Vagina (tissue), 2 donors: Measurements from ENCODE around the gene FOXL2. TPM values are rescaled to one million over a fixed set of nuclear protein-coding genes. Genes with fewer than 3 reads are reported as not detected.

ENCODE experiments used
- DNase-seq, 2 donors: peaks; one replicate each; pipeline ENCODE4 v3.0.0-alpha.2; 2017; ENCODE audit errors: extremely low spot score in 2 of 2
- H3K27ac ChIP-seq: fragments of 200-600 bp; sonication (generic); one replicate; pipeline ENCODE4 v1.5.1; 2019
- H3K27me3 ChIP-seq: fragments of 200-600 bp; sonication (generic); one replicate; pipeline ENCODE4 v1.5.1; 2019
- H3K36me3 ChIP-seq, 2 donors: fragments of 200-600 bp; sonication (generic); one replicate each; pipeline ENCODE4 v1.5.1; 2017 to 2019
- H3K4me1 ChIP-seq: fragments of 200-600 bp; sonication (generic); one replicate; pipeline ENCODE4 v1.5.1; 2019
- H3K4me3 ChIP-seq, 2 donors: fragments of 200-600 bp; sonication (generic); 1 replicate in 1 of 2; 2 replicates in 1 of 2; pipeline ENCODE4 v1.5.1; 2016 to 2019
- H3K9me3 ChIP-seq: fragments of 200-600 bp; sonication (generic); one replicate; pipeline ENCODE4 v1.5.1; 2019
- POLR2A ChIP-seq, 2 donors: fragments of 450-650 bp; IDR thresholded peaks; one replicate each; pipeline ENCODE4 v1.6.1; 2017; ENCODE audit warnings: antibody characterized with exemption in 2 of 2, mild to moderate bottlenecking in 2 of 2, moderate library complexity in 2 of 2
- POLR2AphosphoS5 ChIP-seq, 2 donors: sonication (generic); formaldehyde crosslinking; IDR thresholded peaks; one replicate each; pipeline ENCODE4 v1.9.0; 2017; ENCODE audit warnings: antibody characterized with exemption in 2 of 2, mild to moderate bottlenecking in 2 of 2, low read depth in 1 of 2; ENCODE audit not compliant: insufficient read depth in 1 of 2
- intact Hi-C: fragments of 100-400 bp; cut with DNase I; formaldehyde crosslinking; loops from one replicate; pipeline ENCODE4 v1.15.1; 2023
- total RNA-seq: library from RNA; depleted of rRNA; stranded (reverse); fragments of >200 nt; gene quantifications from one replicate; pipeline ENCODE4 v1.2.3, GENCODE V29; 2016
- TF ChIP-seq, protein P1 (sequence below), 3 experiments: fragments of 450-650 bp in 2 of 3; fragments of 200-600 bp in 1 of 3; sonication (generic) in 1 of 3; IDR thresholded peaks; one replicate each; pipeline ENCODE4 v1.5.1; 2017 to 2019; ENCODE audit warnings: antibody characterized with exemption in 3 of 3, mild to moderate bottlenecking in 2 of 3, moderate library complexity in 2 of 3

Gene FOXL2
- total RNA-seq, 1 donor from 2014 or later: 1.5 TPM

DNA sequence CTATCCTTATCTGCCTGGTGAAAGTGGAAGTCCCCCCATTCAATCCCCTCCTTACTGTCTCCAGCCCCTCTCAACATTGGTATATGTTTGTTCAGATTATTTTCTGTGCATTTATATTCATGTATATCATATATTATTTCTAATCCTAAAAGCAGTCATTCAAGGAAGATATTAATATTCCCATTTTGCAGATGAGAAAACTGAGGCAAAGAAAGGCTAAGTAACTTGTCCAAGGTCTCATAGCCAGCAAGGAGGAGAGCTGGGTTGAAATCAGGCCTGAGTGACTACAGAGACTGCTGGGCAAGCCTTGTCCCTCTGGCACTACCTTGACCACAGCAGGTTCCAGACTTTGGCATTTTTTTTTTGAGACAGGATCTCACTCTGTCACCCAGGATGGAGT, 29.1 kb upstream of the FOXL2 start:
- H3K4me1 ChIP-seq: no peaks in the 10 kb centered on the region
- H3K27me3 ChIP-seq: no peaks in the 10 kb centered on the region
- H3K36me3 ChIP-seq: no peaks in the 10 kb centered on the region
- no peak overlapping the region for H3K4me3 ChIP-seq
- no peak for TF ChIP-seq POLR2A (IDR thresholded peaks at IDR 0.05)
- TF ChIP-seq, protein P1, sequence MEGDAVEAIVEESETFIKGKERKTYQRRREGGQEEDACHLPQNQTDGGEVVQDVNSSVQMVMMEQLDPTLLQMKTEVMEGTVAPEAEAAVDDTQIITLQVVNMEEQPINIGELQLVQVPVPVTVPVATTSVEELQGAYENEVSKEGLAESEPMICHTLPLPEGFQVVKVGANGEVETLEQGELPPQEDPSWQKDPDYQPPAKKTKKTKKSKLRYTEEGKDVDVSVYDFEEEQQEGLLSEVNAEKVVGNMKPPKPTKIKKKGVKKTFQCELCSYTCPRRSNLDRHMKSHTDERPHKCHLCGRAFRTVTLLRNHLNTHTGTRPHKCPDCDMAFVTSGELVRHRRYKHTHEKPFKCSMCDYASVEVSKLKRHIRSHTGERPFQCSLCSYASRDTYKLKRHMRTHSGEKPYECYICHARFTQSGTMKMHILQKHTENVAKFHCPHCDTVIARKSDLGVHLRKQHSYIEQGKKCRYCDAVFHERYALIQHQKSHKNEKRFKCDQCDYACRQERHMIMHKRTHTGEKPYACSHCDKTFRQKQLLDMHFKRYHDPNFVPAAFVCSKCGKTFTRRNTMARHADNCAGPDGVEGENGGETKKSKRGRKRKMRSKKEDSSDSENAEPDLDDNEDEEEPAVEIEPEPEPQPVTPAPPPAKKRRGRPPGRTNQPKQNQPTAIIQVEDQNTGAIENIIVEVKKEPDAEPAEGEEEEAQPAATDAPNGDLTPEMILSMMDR (IDR thresholded peaks at IDR 0.05): no peak
- no peak for TF ChIP-seq POLR2AphosphoS5 (IDR thresholded peaks at IDR 0.05; ENCODE audit: insufficient read depth in 1 of 2, low read depth in 1 of 2)
- intact Hi-C loops: no loop called here
- no peaks in the 10 kb centered on the region for H3K9me3 ChIP-seq
- no peak overlapping the region for H3K27ac ChIP-seq
- DNase-seq: no peak

DNA sequence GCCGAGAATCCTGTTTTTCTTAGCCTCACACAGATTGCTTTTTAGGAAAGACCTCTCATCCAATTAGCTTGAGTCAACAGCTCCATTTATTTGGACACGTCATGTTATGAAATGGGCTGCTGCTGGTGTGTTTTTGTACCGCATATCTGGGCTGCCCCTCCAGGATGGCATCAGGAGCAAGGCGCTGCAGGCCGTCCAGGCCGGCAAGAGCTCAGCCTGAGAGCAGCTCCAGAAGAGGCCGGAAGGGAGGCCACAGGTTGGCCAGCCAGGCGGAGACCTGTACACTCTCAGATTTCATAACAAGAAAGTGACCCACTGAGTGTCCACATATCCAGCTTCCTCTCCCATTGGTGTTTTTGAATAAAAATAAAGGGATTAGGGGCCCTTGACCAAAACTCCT, 28.4 kb upstream of the FOXL2 start:
- H3K27me3 ChIP-seq: no peaks in the 10 kb centered on the region
- no peak for DNase-seq
- H3K4me3 ChIP-seq: no peak overlapping the region
- TF ChIP-seq, protein P1 (IDR thresholded peaks at IDR 0.05): no peak
- TF ChIP-seq POLR2AphosphoS5 (IDR thresholded peaks at IDR 0.05; ENCODE audit: insufficient read depth in 1 of 2, low read depth in 1 of 2) (no peak), POLR2A (IDR thresholded peaks at IDR 0.05) (no peak)
- no peaks in the 10 kb centered on the region for H3K4me1 ChIP-seq
- intact Hi-C loops: no loop called here
- H3K36me3 ChIP-seq: no peaks in the 10 kb centered on the region
- H3K27ac ChIP-seq: no peak overlapping the region
- no peaks in the 10 kb centered on the region for H3K9me3 ChIP-seq

DNA sequence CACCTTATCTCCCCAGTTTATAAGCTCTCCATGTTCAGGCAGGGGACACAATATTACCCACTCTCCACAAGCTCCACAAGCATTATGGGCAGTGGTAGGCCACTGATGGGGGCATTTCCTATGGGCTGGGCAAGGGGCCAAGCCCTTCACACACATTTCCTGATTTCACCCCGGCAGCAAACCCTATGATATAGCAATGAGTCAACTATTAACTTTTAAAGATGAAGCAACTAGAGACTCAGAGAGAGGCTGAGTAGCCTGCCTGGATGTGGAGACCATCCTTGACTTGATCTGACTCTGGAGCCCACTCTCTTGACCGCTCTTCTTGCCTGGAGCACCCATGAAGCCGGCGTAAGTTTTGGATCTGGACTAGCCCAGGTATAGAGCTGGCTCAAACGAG, 27.5 kb upstream of the FOXL2 start:
- DNase-seq: no peak

DNA sequence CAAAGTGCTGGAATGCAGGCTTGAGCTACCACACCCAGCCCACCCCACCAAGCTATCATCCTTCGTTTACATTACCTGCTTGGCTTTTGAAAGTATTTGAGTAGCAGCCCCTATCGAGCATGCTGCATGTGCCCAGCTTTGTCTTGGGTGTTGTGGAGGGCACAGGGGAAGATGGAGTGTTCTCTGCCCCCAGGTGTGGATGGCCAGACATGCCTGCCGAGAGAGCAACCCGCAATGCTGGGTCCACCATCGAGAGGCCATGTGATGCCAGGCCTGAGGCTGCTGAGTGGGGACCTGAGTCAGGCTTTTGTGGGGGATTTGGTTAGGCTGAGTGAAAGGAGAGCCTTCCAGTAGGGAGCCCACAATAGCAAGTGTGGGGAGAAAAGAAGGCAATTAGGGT, 26.0 kb upstream of the FOXL2 start:
- H3K27me3 ChIP-seq: no peaks in the 10 kb centered on the region
- no peak overlapping the region for H3K4me3 ChIP-seq
- no peak overlapping the region for H3K27ac ChIP-seq
- intact Hi-C loops: no loop called here
- TF ChIP-seq POLR2AphosphoS5 (IDR thresholded peaks at IDR 0.05; ENCODE audit: insufficient read depth in 1 of 2, low read depth in 1 of 2): no peak
- no peaks in the 10 kb centered on the region for H3K4me1 ChIP-seq
- no peaks in the 10 kb centered on the region for H3K36me3 ChIP-seq
- no peak for DNase-seq
- H3K9me3 ChIP-seq: no peaks in the 10 kb centered on the region

More for the DNA sequence above, 27.5 kb upstream of the FOXL2 start:
- no peaks in the 10 kb centered on the region for H3K4me1 ChIP-seq
- H3K36me3 ChIP-seq: no peaks in the 10 kb centered on the region
- H3K27me3 ChIP-seq: no peaks in the 10 kb centered on the region
- H3K4me3 ChIP-seq: no peak overlapping the region
- intact Hi-C loops: no loop called here
- no peak overlapping the region for H3K27ac ChIP-seq
- TF ChIP-seq POLR2A (IDR thresholded peaks at IDR 0.05) (no peak), POLR2AphosphoS5 (IDR thresholded peaks at IDR 0.05; ENCODE audit: insufficient read depth in 1 of 2, low read depth in 1 of 2) (no peak)
- TF ChIP-seq, protein P1 (IDR thresholded peaks at IDR 0.05): no peak
- no peaks in the 10 kb centered on the region for H3K9me3 ChIP-seq

DNA sequence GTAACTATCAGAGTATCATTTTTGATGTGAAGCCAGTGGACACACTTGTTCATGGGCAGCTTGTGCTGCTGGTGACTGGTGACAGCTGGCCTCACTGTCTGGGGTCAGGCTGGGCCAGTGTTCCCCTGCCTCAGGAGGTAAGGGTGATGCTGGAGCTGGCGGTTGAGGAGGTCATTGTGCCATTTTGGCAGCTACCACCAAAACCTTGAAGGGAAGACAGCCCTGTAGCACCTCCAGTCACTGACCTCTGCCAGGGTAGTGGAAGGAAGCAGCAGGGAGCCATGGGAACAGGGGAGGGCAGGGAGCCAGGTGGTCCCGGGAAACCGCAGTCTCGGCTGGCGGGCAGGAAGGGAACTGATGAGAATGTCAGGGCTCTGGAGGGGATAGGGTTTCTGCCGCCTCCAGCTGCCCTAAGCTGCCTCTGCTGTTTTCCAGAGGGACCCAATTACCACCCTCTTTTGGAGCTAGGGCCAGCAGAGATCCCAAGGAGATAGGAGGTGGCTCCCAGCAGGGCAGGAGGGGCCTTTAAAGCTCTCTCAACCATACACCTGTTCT, 24.9 kb upstream of the FOXL2 start:
- H3K36me3 ChIP-seq: no peaks in the 10 kb centered on the region

More for the DNA sequence above, 24.9 kb upstream of the FOXL2 start:
- H3K27me3 ChIP-seq: no peaks in the 10 kb centered on the region
- TF ChIP-seq, protein P1 (IDR thresholded peaks at IDR 0.05): no peak
- TF ChIP-seq POLR2A (IDR thresholded peaks at IDR 0.05): no peak
- no peak for TF ChIP-seq POLR2AphosphoS5 (IDR thresholded peaks at IDR 0.05; ENCODE audit: insufficient read depth in 1 of 2, low read depth in 1 of 2)
- intact Hi-C loops: no loop called here
- no peaks in the 10 kb centered on the region for H3K9me3 ChIP-seq
- H3K4me1 ChIP-seq: no peaks in the 10 kb centered on the region
- no peak overlapping the region for H3K4me3 ChIP-seq
- no peak overlapping the region for H3K27ac ChIP-seq
- no peak for DNase-seq
